ENCODE data around the gene NDFIP1. TPM values are rescaled to one million over a fixed set of nuclear protein-coding genes. Genes with fewer than 3 reads are reported as not detected.

The NDFIP1 gene
- total and polyA plus RNA-seq, 2 of the 8 experiments (the other 6 are each of a cell fraction or from before 2014, with no cell fraction given): 8.8 to 27.1 TPM

DNA sequence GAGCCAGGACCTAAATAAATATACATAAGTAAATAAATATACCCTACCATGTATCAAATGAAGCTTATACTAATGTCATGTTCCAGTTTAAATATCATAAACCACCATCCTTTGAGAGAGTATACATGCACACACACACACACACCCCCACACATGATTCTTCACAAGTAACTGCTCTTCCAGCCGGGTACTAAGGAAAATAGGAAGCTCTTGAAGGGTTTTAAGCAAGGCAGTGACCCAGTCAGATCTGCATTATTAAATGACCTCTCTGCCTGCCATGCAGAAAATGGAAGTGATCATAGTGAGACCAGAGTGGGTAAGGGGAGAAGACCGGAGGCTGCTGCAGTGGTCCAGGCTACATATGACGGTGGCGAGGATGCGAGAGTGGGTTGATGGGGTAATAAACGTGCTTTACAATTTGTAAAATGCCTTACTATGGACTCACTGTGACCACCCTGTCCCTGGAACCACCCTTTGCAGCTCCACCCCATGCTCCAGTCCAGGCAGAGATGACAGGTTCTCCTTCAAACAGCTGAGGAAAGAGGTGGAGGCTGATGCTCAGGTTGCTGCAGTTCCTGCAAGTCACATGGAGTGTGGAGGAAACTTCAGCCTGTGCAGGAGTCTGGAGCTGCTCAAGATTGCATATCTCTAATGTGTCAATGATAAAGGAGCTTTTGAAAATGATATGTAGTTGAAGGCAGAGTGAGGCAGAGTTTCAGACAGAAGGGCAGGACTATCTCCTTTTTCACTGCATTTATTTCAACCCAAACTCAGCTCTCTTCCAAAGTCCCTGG, 38.8 kb upstream of the NDFIP1 start:
- Histone ChIP-seq H3K23me2 (ENCODE audit: low read depth, low read length) (no peaks in the 10 kb centered on the region), H4K91ac (replicated peaks; ENCODE audit: insufficient read length, low read length) (no peak overlapping the region), H3K14ac (ENCODE audit: insufficient read length) (no peak overlapping the region), H2BK120ac (replicated peaks; ENCODE audit: low read depth, low read length) (no peak overlapping the region), H4K8ac (ENCODE audit: extremely low read depth, insufficient read depth, low read length) (no peak overlapping the region), H3K9me3 (ENCODE audit: insufficient read depth in 2 of 2, low read depth in 1 of 2, low read length in 1 of 2) (no peaks in the 10 kb centered on the region), H3K9ac (replicated peaks in 1 of 4; ENCODE audit: extremely low read depth in 1 of 4, low read depth in 3 of 4, low read length in 3 of 4) (no peak overlapping the region), H4K5ac (ENCODE audit: insufficient read length, low read depth, low read length) (no peak overlapping the region), H2BK12ac (ENCODE audit: low read depth, low read length) (no peak overlapping the region), H3K79me2 (ENCODE audit: control insufficient read depth in 1 of 2, insufficient read depth in 2 of 2, low read length in 2 of 2) (no peaks in the 10 kb centered on the region), H3K56ac (replicated peaks; ENCODE audit: insufficient read length, low read depth, low read length) (no peak overlapping the region), H4K20me1 (replicated peaks in 1 of 2; ENCODE audit: control insufficient read depth in 1 of 2, insufficient read depth in 2 of 2, low read length in 2 of 2) (no peaks in the 10 kb centered on the region), H3K4ac (replicated peaks; ENCODE audit: insufficient read length, low read depth, low read length) (no peak overlapping the region), H3K36me3 (ENCODE audit: control insufficient read depth in 2 of 4, insufficient read depth in 4 of 4, low read length in 3 of 4) (no peaks in the 10 kb centered on the region), H2AK5ac (ENCODE audit: low read depth, low read length) (no peak overlapping the region), H2BK20ac (ENCODE audit: low read length) (no peak overlapping the region), H2AFZ (ENCODE audit: low read length) (no peak overlapping the region), H3K18ac (ENCODE audit: extremely low read depth, low read length) (no peak overlapping the region), H3K27me3 (replicated peaks in 1 of 4; ENCODE audit: control insufficient read depth in 3 of 4, extremely low read depth in 1 of 4, insufficient read depth in 3 of 4, low read length in 3 of 4) (no peaks in the 10 kb centered on the region), H3K4me3 (ENCODE audit: extremely low read depth in 1 of 4, insufficient read depth in 2 of 4, low read depth in 3 of 4, low read length in 4 of 4) (no peak overlapping the region), H3K79me1 (ENCODE audit: low read depth, low read length) (no peaks in the 10 kb centered on the region), H3K4me1 (replicated peaks in 1 of 4; ENCODE audit: control insufficient read depth in 3 of 4, insufficient read depth in 4 of 4, low read length in 3 of 4) (no peaks in the 10 kb centered on the region), H3K27ac (ENCODE audit: low read depth, low read length) (no peak overlapping the region), H2BK5ac (ENCODE audit: low read depth, low read length) (no peak overlapping the region), H3K23ac (ENCODE audit: insufficient read length) (no peak overlapping the region), H3K4me2 (ENCODE audit: insufficient read depth in 1 of 2, low read depth in 2 of 2, low read length in 2 of 2) (no peak overlapping the region), H2BK15ac (ENCODE audit: low read length) (peak overlapping the region; percentile 1; the same call in 1 of the 2 replicates)
- no peak for DNase-seq (ENCODE audit: low read depth in 1 of 2, low spot score in 2 of 2)
- CTCF ChIA-PET (ENCODE audit: partially characterized antibody): interaction anchor here (0.6 to 2.0 kb wide), 9 partner anchors 8 to 905 kb away, joined by 3 to 8 read pairs (median 3); no protein-coding TSS in a partner anchor
- 89% methylated on average over 6 of the region's 6 CpGs; no CpG with 5 or more reads in 1 of the 2 experiments for WGBS, 2 experiments (ENCODE audit: extremely low coverage in 1 of 2, insufficient coverage in 1 of 2, insufficient read length in 1 of 2, insufficient replicate concordance in 2 of 2, low coverage in 1 of 2, low lambda C conversion rate in 2 of 2, missing lambda C conversion rate in 1 of 2)
- POLR2A ChIA-PET (ENCODE audit: partially characterized antibody): interaction anchor here (1.2 to 1.5 kb wide), 2 partner anchors 21 to 38 kb away, joined by 3 to 6 read pairs; no protein-coding TSS in a partner anchor
- FAIRE-seq: no peak
- no peak for TF ChIP-seq CBX5 (IDR thresholded peaks at IDR 0.05; ENCODE audit: low read depth, low read length)
